Measurements from ENCODE around the gene C10orf88. TPM values are rescaled to one million over a fixed set of nuclear protein-coding genes. Genes with fewer than 3 reads are reported as not detected.

C10orf88 gene
- total RNA-seq, 2 experiments from 2014 or later: 12.6 to 15.1 TPM

GRCh38 chr10:122882766-122883165 lies 71.3 kb downstream of the C10orf88 start:
- ChIA-PET CTCF (no interaction called here), POLR2A (no interaction called here)
- peaks cover 36% of the 10 kb centered on the region for H3K4me1 Mint-ChIP-seq
- DNase-seq: no peak
- no peaks in the 10 kb centered on the region for H3K9me3 Mint-ChIP-seq
- no peak overlapping the region for H3K4me3 Mint-ChIP-seq
- no peak overlapping the region for H3K27ac Mint-ChIP-seq
- no peaks in the 10 kb centered on the region for H3K27me3 Mint-ChIP-seq
- H3K36me3 Mint-ChIP-seq (ENCODE audit: low read depth): peaks cover 18% of the 10 kb centered on the region

Other genes with a start within 250 kb of the C10orf88 start
- 1 to 10 TPM; 1.8 to 2.1 TPM for gene CUZD1, start 108.4 kb downstream of the C10orf88 start, total RNA-seq
- gene FAM24B, start 74.6 kb downstream of the C10orf88 start, total RNA-seq: 10 to 100 TPM; 11.5 to 12.5 TPM
- not detected for gene FAM24A, start 43.6 kb downstream of the C10orf88 start, total RNA-seq
- gene PSTK, start 26.2 kb upstream of the C10orf88 start, total RNA-seq: 1 to 10 TPM; 2.6 to 3.8 TPM
- gene IKZF5, start 54.6 kb upstream of the C10orf88 start, total RNA-seq: 10 to 100 TPM; 16.6 to 18.5 TPM
- 10 to 100 TPM; 21.2 to 21.7 TPM for gene ACADSB, start 54.8 kb upstream of the C10orf88 start, total RNA-seq
- not detected for gene HMX3, start 181.7 kb upstream of the C10orf88 start, total RNA-seq
- gene HMX2, start 193.9 kb upstream of the C10orf88 start, total RNA-seq: not detected
- 100 to 1,000 TPM; 266 to 275 TPM for gene BUB3, start 200.2 kb upstream of the C10orf88 start, total RNA-seq

Data from activated CD4-positive, alpha-beta memory T cell treated with anti-CD3 and anti-CD28 coated beads, Interleukin-2, amount 10 ng/mL, durations not matched to agents 7 days and 5 days (primary cell).